22Rv1 (cell line): ENCODE measurements around the gene MAP7.

ENCODE experiments used
- ZFX ChIP-seq: fragments of 450-650 bp; IDR thresholded peaks from 2 replicates; pipeline ENCODE4 v1.6.1; 2017; ENCODE audit warnings: antibody characterized with exemption, borderline replicate concordance
- TF ChIP-seq, protein P1 (sequence below): fragments of 450-650 bp; IDR thresholded peaks from 2 replicates; pipeline ENCODE4 v1.5.1; 2017; ENCODE audit warnings: mild to moderate bottlenecking

DNA sequence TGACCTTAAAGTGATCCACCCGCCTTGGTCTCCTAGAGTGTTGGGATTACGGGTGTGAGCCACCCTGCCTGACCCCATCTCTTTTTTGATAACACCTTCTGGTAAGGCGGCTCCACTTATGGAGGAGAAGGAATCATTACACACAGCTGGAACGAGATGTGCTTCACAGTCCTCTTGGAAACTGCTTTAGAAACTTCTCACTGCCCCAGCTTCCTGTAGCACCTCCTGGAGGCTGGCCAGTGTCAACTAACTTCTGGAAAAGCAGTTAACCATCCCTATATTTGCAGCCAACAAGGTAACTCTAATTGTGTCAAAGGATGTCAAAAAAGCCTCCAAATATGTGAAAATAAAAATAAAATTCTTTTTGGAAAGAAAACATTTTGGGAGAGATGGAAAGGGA, 211.7 kb downstream of the MAP7 start:
- TF ChIP-seq, protein P1, sequence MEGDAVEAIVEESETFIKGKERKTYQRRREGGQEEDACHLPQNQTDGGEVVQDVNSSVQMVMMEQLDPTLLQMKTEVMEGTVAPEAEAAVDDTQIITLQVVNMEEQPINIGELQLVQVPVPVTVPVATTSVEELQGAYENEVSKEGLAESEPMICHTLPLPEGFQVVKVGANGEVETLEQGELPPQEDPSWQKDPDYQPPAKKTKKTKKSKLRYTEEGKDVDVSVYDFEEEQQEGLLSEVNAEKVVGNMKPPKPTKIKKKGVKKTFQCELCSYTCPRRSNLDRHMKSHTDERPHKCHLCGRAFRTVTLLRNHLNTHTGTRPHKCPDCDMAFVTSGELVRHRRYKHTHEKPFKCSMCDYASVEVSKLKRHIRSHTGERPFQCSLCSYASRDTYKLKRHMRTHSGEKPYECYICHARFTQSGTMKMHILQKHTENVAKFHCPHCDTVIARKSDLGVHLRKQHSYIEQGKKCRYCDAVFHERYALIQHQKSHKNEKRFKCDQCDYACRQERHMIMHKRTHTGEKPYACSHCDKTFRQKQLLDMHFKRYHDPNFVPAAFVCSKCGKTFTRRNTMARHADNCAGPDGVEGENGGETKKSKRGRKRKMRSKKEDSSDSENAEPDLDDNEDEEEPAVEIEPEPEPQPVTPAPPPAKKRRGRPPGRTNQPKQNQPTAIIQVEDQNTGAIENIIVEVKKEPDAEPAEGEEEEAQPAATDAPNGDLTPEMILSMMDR = peak; percentile 29
- TF ChIP-seq ZFX = no peak
